K562 (cell line): Measurements from ENCODE around the gene GPT2. TPM values are rescaled to one million over a fixed set of nuclear protein-coding genes. Genes with fewer than 3 reads are reported as not detected.

Experiments
- ARHGAP35 ChIP-seq: fragments of 450-650 bp; IDR thresholded peaks from 2 replicates; pipeline ENCODE4 v1.6.1; 2018; ENCODE audit not compliant: partially characterized antibody
- CBFB ChIP-seq: sonication (generic); formaldehyde crosslinking; IDR thresholded peaks from 2 replicates; pipeline ENCODE4 v1.4.0; 2020; ENCODE audit warnings: mild to moderate bottlenecking, missing genetic modification reagents
- CBX8 ChIP-seq: fragments of 200-600 bp; sonication (generic); IDR thresholded peaks from 2 replicates; pipeline ENCODE4 v1.6.1; 2012; ENCODE audit warnings: borderline replicate concordance, mixed run types, low read depth, mild to moderate bottlenecking, moderate library complexity, mixed read lengths, low read length, control low read depth, inconsistent platforms; ENCODE audit not compliant: poor library complexity, severe bottlenecking; ENCODE audit errors: extremely low read depth
- CHCHD3 ChIP-seq: fragments of 250-450 bp; sonication (Bioruptor Pico); IDR thresholded peaks from 2 replicates; pipeline ENCODE4 v2.1.2; 2022; ENCODE audit warnings: mild to moderate bottlenecking
- CREB1 ChIP-seq, 2 experiments: sonication (generic) in 1 of 2; formaldehyde crosslinking in 1 of 2; IDR thresholded peaks; 2 replicates each; pipeline versions ENCODE4 v1.6.1 to v1.8.0; 2012 to 2022; ENCODE audit warnings: inconsistent platforms in 1 of 2, mild to moderate bottlenecking in 1 of 2, missing genetic modification reagents in 1 of 2, moderate library complexity in 1 of 2
- HLTF ChIP-seq: fragments of 450-650 bp; IDR thresholded peaks from 2 replicates; pipeline ENCODE4 v1.6.1; 2016
- HMBOX1 ChIP-seq: sonication (generic); IDR thresholded peaks from 2 replicates; pipeline ENCODE4 v1.6.1; 2016
- HNRNPK ChIP-seq: fragments of 200-400 bp; formaldehyde crosslinking; IDR thresholded peaks from one replicate; pipeline ENCODE4 v1.6.1; 2018; ENCODE audit warnings: mild to moderate bottlenecking, low read depth, low read length; ENCODE audit not compliant: poor library complexity, severe bottlenecking
- HNRNPL ChIP-seq: fragments of 200-400 bp; formaldehyde crosslinking; IDR thresholded peaks from 2 replicates; pipeline ENCODE4 v1.6.1; 2017; ENCODE audit warnings: low read depth, mild to moderate bottlenecking, low read length
- IFI16 ChIP-seq: fragments of 250-450 bp; sonication (Bioruptor Pico); IDR thresholded peaks from 2 replicates; pipeline ENCODE4 v2.1.2; 2022; ENCODE audit warnings: mild to moderate bottlenecking, inconsistent platforms
- KLF13 ChIP-seq: fragments of 450-650 bp; IDR thresholded peaks from 2 replicates; pipeline ENCODE4 v1.6.1; 2016; ENCODE audit warnings: missing genetic modification characterization, low read depth, mild to moderate bottlenecking, missing compliant biosample characterization, moderate library complexity, borderline replicate concordance
- NRF1 ChIP-seq, 2 experiments: fragments of 450-650 bp; IDR thresholded peaks in 1 of 2; conservative IDR thresholded peaks in 1 of 2; 2 replicates each; pipeline ENCODE4 v1.6.1; 2014; ENCODE audit warnings: mild to moderate bottlenecking in 2 of 2
- RAD21 ChIP-seq, 2 experiments: fragments of 250-450 bp in 1 of 2; fragments of 450-650 bp in 1 of 2; sonication (Bioruptor Pico) in 1 of 2; formaldehyde crosslinking in 1 of 2; IDR thresholded peaks in 1 of 2; conservative IDR thresholded peaks in 1 of 2; 2 replicates each; pipeline versions ENCODE4 v1.4.0 to v1.8.0; 2020 to 2022; ENCODE audit warnings: mild to moderate bottlenecking in 2 of 2, moderate library complexity in 1 of 2
- SAFB2 ChIP-seq: fragments of 200-400 bp; formaldehyde crosslinking; IDR thresholded peaks from 2 replicates; pipeline ENCODE4 v1.6.1; 2018; ENCODE audit warnings: borderline replicate concordance, low read length, low read depth, moderate library complexity; ENCODE audit not compliant: severe bottlenecking
- SIN3A ChIP-seq, 2 experiments: fragments of 150-350 bp in 1 of 2; IDR thresholded peaks; 2 replicates each; pipeline ENCODE4 v1.6.1; 2011 to 2016; ENCODE audit warnings: borderline replicate concordance in 2 of 2, low read depth in 2 of 2, low read length in 2 of 2, mild to moderate bottlenecking in 2 of 2, moderate library complexity in 2 of 2; ENCODE audit not compliant: control insufficient read depth in 1 of 2
- SMARCE1 ChIP-seq: fragments of 450-650 bp; IDR thresholded peaks from 2 replicates; pipeline ENCODE4 v1.7.1; 2016; ENCODE audit warnings: mild to moderate bottlenecking
- SRSF9 ChIP-seq: fragments of 200-400 bp; formaldehyde crosslinking; IDR thresholded peaks from 2 replicates; pipeline ENCODE4 v1.6.1; 2017; ENCODE audit warnings: low read depth, low read length, borderline replicate concordance
- THRB ChIP-seq: fragments of 450-650 bp; formaldehyde crosslinking; conservative IDR thresholded peaks from 2 replicates; pipeline ENCODE4 v1.4.0; 2022; ENCODE audit warnings: mild to moderate bottlenecking, missing genetic modification characterization
- XRCC3 ChIP-seq: fragments of 450-650 bp; IDR thresholded peaks from 2 replicates; pipeline ENCODE4 v1.6.1; 2017; ENCODE audit warnings: mild to moderate bottlenecking, moderate library complexity
- ZNF436 ChIP-seq: fragments of 250-450, 450-650 bp; sonication (Bioruptor Pico); formaldehyde crosslinking; IDR thresholded peaks from 2 replicates; pipeline ENCODE4 v1.7.0; 2020; ENCODE audit warnings: mild to moderate bottlenecking
- ZNF445 ChIP-seq: fragments of 250-450 bp; sonication (Bioruptor Pico); IDR thresholded peaks from 2 replicates; pipeline ENCODE4 v1.4.0; 2020; ENCODE audit warnings: low read depth, mild to moderate bottlenecking, moderate library complexity
- ZNF695 ChIP-seq: fragments of 450-650 bp; formaldehyde crosslinking; IDR thresholded peaks from 2 replicates; pipeline ENCODE4 v1.4.0; 2020; ENCODE audit warnings: mild to moderate bottlenecking, moderate library complexity
- ZNF785 ChIP-seq: fragments of 250-450 bp; sonication (Bioruptor Pico); IDR thresholded peaks from 2 replicates; pipeline ENCODE4 v1.4.0; 2020; ENCODE audit warnings: mild to moderate bottlenecking
- polyA plus RNA-seq, 8 experiments: library from polyadenylated mRNA; depleted of rRNA in 4 of 8; stranded (reverse) in 5 of 8; unstranded in 3 of 8; fragments of >200 nt; fragmentation: Nextera tagmentation in 2 of 8; fragmentation: Illumina TruSeq in 1 of 8; extraction: Ambion mirVana in 2 of 8; extraction: Trizol in 1 of 8; gene quantifications; 2 replicates each; pipeline versions ENCODE4 v1.2.1 to v1.2.3, GENCODE V29; 2011 to 2014; ENCODE audit warnings: inconsistent platforms in 1 of 8, missing spikeins in 1 of 8
- total RNA-seq, 7 experiments: library from RNA; depleted of rRNA in 6 of 7; stranded (reverse); fragments of >200 nt in 6 of 7; fragmentation: Illumina TruSeq in 2 of 7; extraction: Trizol in 2 of 7; gene quantifications; 2 replicates each; pipeline versions ENCODE4 v1.2.1 to v1.2.3, GENCODE V29; 2011 to 2021; ENCODE audit warnings: low replicate concordance in 1 of 7
- TF ChIP-seq, protein P1 (sequence below), 2 experiments: fragments of 450-650 bp; conservative IDR thresholded peaks; 2 replicates each; pipeline ENCODE4 v1.6.1; 2017; ENCODE audit warnings: mild to moderate bottlenecking in 2 of 2, moderate library complexity in 2 of 2

The GPT2 gene
- total and polyA plus RNA-seq, 9 of the 15 experiments (the other 6 are each of a cell fraction or from before 2014, with no cell fraction given): 0.79 to 14.4 (median 5.8) TPM

DNA sequence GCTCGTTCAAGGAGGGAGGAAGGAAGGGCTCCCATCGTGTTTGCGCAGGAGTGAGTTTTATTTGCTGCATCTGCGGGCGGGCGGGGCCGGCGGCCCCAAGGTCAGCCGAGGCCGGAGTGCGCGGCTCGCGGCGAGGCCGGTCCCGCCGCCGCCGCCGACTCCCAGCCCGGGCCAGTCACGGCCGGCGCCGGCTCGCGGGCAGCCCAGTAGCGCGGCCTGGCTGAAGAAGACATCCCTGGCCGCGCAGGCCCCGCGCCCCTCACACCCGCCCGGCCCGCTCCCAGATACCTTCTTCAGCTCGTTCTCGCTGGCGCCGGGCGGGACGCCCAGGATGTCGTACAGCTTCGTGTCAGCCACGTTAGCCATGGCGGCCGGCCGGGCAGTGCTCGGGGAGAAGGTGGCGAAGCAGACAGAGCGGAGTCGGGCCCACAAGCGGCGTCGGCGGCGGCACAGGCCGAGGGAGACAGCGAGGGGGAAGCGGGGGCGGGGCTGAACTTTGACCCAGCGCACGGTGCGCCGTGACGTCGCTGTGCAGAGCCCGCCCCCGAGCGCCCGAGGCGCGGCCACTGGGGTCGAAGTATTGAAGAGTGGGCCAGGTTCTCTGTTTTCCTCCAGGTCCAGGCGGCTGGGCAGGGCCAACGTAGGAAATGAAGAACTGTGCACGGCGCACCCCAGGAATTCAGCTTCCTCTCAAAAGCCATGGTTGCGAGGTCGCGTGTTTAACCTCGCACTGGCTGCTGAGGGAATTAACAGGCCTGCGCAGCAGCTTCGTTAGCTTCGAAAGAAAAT lies 89.2 kb downstream of the GPT2 start, which contains the start of gene DNAJA2 (continued):
- TF ChIP-seq, protein P1, sequence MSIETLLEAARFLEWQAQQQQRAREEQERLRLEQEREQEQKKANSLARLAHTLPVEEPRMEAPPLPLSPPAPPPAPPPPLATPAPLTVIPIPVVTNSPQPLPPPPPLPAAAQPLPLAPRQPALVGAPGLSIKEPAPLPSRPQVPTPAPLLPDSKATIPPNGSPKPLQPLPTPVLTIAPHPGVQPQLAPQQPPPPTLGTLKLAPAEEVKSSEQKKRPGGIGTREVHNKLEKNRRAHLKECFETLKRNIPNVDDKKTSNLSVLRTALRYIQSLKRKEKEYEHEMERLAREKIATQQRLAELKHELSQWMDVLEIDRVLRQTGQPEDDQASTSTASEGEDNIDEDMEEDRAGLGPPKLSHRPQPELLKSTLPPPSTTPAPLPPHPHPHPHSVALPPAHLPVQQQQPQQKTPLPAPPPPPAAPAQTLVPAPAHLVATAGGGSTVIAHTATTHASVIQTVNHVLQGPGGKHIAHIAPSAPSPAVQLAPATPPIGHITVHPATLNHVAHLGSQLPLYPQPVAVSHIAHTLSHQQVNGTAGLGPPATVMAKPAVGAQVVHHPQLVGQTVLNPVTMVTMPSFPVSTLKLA (conservative IDR thresholded peaks at IDR 0.05): peak; percentile 24 to 63; a peak in 2 of 4 replicates
- TF ChIP-seq ZNF695: no peak
- TF ChIP-seq HMBOX1: no peak
- TF ChIP-seq XRCC3: no peak
- no peak for TF ChIP-seq SAFB2
- TF ChIP-seq ZNF436 (CRISPR knock-in tag): no peak
- no peak for TF ChIP-seq SMARCE1
- TF ChIP-seq ZNF445 (CRISPR knock-in tag): no peak
- no peak for TF ChIP-seq HLTF
- TF ChIP-seq THRB (CRISPR knock-in tag): no peak
- no peak for TF ChIP-seq RAD21 (CRISPR knock-in tag; conservative IDR thresholded peaks at IDR 0.05 in 1 of 2, IDR thresholded peaks at IDR 0.05 in 1 of 2)
- TF ChIP-seq CBX8: no peak
- no peak for TF ChIP-seq ZNF785 (CRISPR knock-in tag)
- no peak for TF ChIP-seq KLF13 (tag)
- no peak for TF ChIP-seq HNRNPK
- no peak for TF ChIP-seq ARHGAP35
- peak; percentile 57 to 59; a peak in 2 of 4 replicates for TF ChIP-seq SIN3A (IDR thresholded peaks at IDR 0.05; ENCODE audit: borderline replicate concordance in 2 of 2, control insufficient read depth in 1 of 2, low read depth in 2 of 2, low read length in 2 of 2)
- TF ChIP-seq CHCHD3 (CRISPR knock-in tag): no peak
- TF ChIP-seq SRSF9: no peak
- no peak for TF ChIP-seq HNRNPL
- TF ChIP-seq NRF1 (conservative IDR thresholded peaks at IDR 0.05 in 1 of 2, IDR thresholded peaks at IDR 0.05 in 1 of 2): peak; percentile 85 to 87
- TF ChIP-seq CREB1 (IDR thresholded peaks at IDR 0.05): peak; percentile 86
- peak; percentile 83 for TF ChIP-seq CREB1 (CRISPR knock-in tag; IDR thresholded peaks at IDR 0.05)
- no peak; the same call in 1 of the 2 replicates for TF ChIP-seq CBFB (CRISPR knock-in tag)
- no peak for TF ChIP-seq IFI16 (CRISPR knock-in tag)
